NCI-H1694 treated with DMSO at 0.1 percent for 48 hours (cell line): ENCODE data around the gene PGA3.
"Not testable (repeated sequence)": the region's sequence is repeated elsewhere in the genome, so short reads cannot be mapped to it uniquely, and the experiment has no call there.

ENCODE experiments used
- DNase-seq: peaks from one replicate; lab custom pipeline; 2025; lab: John Stamatoyannopoulos, UW

PGA3 gene

GRCh38 chr11:61252332-61252731, 49.0 kb downstream of the PGA3 start:
- DNase-seq, result not testable (repeated sequence)

GRCh38 chr11:61254403-61255025, 51.2 kb downstream of the PGA3 start:
- peak; percentile 4 for DNase-seq

GRCh38 chr11:61256710-61257482, 53.6 kb downstream of the PGA3 start:
- DNase-seq, result no peak

GRCh38 chr11:61258546-61258945, 55.2 kb downstream of the PGA3 start:
- DNase-seq, result no peak

GRCh38 chr11:61259363-61259762, 56.0 kb downstream of the PGA3 start:
- DNase-seq, result no peak
